ENCODE results near the gene AP1G2.

DNA sequence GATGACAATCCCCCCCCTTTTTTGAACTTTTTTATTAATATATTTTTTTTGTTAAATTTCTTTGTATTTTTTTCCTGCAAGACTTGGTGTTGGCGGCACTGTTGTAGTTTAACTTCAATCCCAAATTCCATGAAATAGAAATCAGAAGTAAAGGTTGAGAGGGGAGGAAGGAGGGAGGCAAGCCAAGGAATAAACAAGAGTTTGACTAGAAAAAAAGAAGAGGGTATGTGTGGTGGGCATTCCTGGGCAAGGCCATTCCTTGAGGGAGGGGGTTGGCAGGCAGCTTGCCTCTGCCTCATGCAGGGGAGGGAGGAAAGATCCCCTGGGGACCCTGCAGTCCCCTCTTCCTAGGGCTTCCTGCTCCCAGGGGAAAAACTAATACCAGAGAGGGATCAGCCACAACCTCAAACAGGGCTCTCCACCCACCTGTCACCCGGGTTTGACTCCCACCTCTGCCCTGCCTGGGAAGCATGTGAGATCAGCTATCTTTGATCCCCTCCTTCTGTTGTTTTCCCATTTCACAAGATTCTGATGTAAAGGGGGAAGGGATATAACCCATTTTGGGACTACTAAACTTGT is 519 bp upstream of the AP1G2 start:
- TF ChIP-seq, protein P1, sequence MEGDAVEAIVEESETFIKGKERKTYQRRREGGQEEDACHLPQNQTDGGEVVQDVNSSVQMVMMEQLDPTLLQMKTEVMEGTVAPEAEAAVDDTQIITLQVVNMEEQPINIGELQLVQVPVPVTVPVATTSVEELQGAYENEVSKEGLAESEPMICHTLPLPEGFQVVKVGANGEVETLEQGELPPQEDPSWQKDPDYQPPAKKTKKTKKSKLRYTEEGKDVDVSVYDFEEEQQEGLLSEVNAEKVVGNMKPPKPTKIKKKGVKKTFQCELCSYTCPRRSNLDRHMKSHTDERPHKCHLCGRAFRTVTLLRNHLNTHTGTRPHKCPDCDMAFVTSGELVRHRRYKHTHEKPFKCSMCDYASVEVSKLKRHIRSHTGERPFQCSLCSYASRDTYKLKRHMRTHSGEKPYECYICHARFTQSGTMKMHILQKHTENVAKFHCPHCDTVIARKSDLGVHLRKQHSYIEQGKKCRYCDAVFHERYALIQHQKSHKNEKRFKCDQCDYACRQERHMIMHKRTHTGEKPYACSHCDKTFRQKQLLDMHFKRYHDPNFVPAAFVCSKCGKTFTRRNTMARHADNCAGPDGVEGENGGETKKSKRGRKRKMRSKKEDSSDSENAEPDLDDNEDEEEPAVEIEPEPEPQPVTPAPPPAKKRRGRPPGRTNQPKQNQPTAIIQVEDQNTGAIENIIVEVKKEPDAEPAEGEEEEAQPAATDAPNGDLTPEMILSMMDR (IDR thresholded peaks at IDR 0.05) = no peak
- TF ChIP-seq MAZ (IDR thresholded peaks at IDR 0.05; ENCODE audit: borderline replicate concordance, low read depth, low read length) (no peak), POLR2A (IDR thresholded peaks at IDR 0.05; ENCODE audit: low read length) (no peak), EP300 (IDR thresholded peaks at IDR 0.05) (no peak), RCOR1 (IDR thresholded peaks at IDR 0.05; ENCODE audit: low read depth, low read length) (no peak)

Data from A549 (cell line).